Uterus (tissue), 4 donors: ENCODE data around the gene PBX1. TPM values are rescaled to one million over a fixed set of nuclear protein-coding genes. Genes with fewer than 3 reads are reported as not detected.

ENCODE experiments used
- DNase-seq, 2 donors: peaks; one replicate each; pipeline ENCODE4 v3.0.0-alpha.2; 2019 to 2020
- H3K27ac ChIP-seq, 2 donors: fragments of 200-600 bp; sonication (generic); 1 replicate in 1 of 2; 2 replicates in 1 of 2; pipeline ENCODE4 v1.5.1; 2016 to 2018
- H3K27me3 ChIP-seq, 2 donors: fragments of 200-600 bp; sonication (generic); one replicate each; pipeline ENCODE4 v1.5.1; 2018 to 2019; ENCODE audit warnings: control low read depth in 1 of 2
- H3K36me3 ChIP-seq, 2 donors: fragments of 200-600 bp; sonication (generic); one replicate each; pipeline ENCODE4 v1.5.1; 2019; ENCODE audit warnings: control low read depth in 1 of 2
- H3K4me1 ChIP-seq, 2 donors: fragments of 200-600 bp; sonication (generic); one replicate each; pipeline ENCODE4 v1.5.1; 2018 to 2019; ENCODE audit warnings: control low read depth in 1 of 2
- H3K4me3 ChIP-seq, 2 donors: fragments of 200-600 bp; sonication (generic); 1 replicate in 1 of 2; 2 replicates in 1 of 2; pipeline ENCODE4 v1.5.1; 2018 to 2019; ENCODE audit warnings: mild to moderate bottlenecking in 1 of 2
- H3K9me3 ChIP-seq, 2 donors: fragments of 200-600 bp; sonication (generic); one replicate each; pipeline ENCODE4 v1.5.1; 2019; ENCODE audit warnings: control low read depth in 1 of 2
- POLR2A ChIP-seq, 2 donors: fragments of 450-650 bp; IDR thresholded peaks; one replicate each; pipeline ENCODE4 v1.6.1; 2016; ENCODE audit warnings: antibody characterized with exemption in 2 of 2, mild to moderate bottlenecking in 1 of 2, moderate library complexity in 1 of 2
- intact Hi-C: fragments of 100-400 bp; cut with DNase I; formaldehyde crosslinking; loops from one replicate; pipeline ENCODE4 v1.15.1; 2023; ENCODE audit warnings: low total_unique reads
- total RNA-seq, 4 donors: library from RNA; depleted of rRNA in 3 of 4; stranded (reverse); fragments of >200 nt in 3 of 4; gene quantifications; one replicate each; pipeline versions ENCODE4 v1.1.0 to v1.2.4, GENCODE V29; 2014 to 2023
- TF ChIP-seq, protein P1 (sequence below), 4 experiments: fragments of 200-600 bp in 2 of 4; fragments of 450-650 bp in 2 of 4; sonication (generic) in 2 of 4; IDR thresholded peaks; one replicate each; pipeline ENCODE4 v1.5.1; 2016 to 2019; ENCODE audit warnings: antibody characterized with exemption in 4 of 4, mild to moderate bottlenecking in 2 of 4, moderate library complexity in 1 of 4
- donor health status: DM: yes; HTN: yes; CAD: no.

PBX1 gene
- total RNA-seq, 4 donors from 2014 or later, result 122 to 831 (median 207) TPM

GRCh38 chr1:164853146-164853545, 294.2 kb downstream of the PBX1 start:
- no peaks in the 10 kb centered on the region for H3K9me3 ChIP-seq
- no peak overlapping the region for H3K4me3 ChIP-seq
- DNase-seq, result no peak
- TF ChIP-seq, protein P1, sequence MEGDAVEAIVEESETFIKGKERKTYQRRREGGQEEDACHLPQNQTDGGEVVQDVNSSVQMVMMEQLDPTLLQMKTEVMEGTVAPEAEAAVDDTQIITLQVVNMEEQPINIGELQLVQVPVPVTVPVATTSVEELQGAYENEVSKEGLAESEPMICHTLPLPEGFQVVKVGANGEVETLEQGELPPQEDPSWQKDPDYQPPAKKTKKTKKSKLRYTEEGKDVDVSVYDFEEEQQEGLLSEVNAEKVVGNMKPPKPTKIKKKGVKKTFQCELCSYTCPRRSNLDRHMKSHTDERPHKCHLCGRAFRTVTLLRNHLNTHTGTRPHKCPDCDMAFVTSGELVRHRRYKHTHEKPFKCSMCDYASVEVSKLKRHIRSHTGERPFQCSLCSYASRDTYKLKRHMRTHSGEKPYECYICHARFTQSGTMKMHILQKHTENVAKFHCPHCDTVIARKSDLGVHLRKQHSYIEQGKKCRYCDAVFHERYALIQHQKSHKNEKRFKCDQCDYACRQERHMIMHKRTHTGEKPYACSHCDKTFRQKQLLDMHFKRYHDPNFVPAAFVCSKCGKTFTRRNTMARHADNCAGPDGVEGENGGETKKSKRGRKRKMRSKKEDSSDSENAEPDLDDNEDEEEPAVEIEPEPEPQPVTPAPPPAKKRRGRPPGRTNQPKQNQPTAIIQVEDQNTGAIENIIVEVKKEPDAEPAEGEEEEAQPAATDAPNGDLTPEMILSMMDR (IDR thresholded peaks at IDR 0.05), result no peak
- no peak for TF ChIP-seq POLR2A (IDR thresholded peaks at IDR 0.05)
- intact Hi-C loops, result no loop called here
- peaks cover 5 to 8% of the 10 kb centered on the region in 2 donors for H3K4me1 ChIP-seq
- H3K36me3 ChIP-seq, result no peaks in the 10 kb centered on the region
- H3K27ac ChIP-seq, result peak overlapping the region in 1 of 2 donors; percentile 40
- no peaks in the 10 kb centered on the region for H3K27me3 ChIP-seq

GRCh38 chr1:164855716-164856329, 296.8 kb downstream of the PBX1 start:
- peak overlapping the region; percentile 69 to 76 for H3K27ac ChIP-seq
- H3K27me3 ChIP-seq, result no peaks in the 10 kb centered on the region
- H3K36me3 ChIP-seq, result no peaks in the 10 kb centered on the region
- intact Hi-C loops, result no loop called here
- no peak for DNase-seq
- H3K9me3 ChIP-seq, result no peaks in the 10 kb centered on the region
- peaks cover 5 to 7% of the 10 kb centered on the region in 2 donors for H3K4me1 ChIP-seq
- TF ChIP-seq, protein P1 (IDR thresholded peaks at IDR 0.05), result no peak
- TF ChIP-seq POLR2A (IDR thresholded peaks at IDR 0.05), result no peak
- H3K4me3 ChIP-seq, result no peak overlapping the region

GRCh38 chr1:164856381-164856780, 297.4 kb downstream of the PBX1 start:
- no peak for DNase-seq
- intact Hi-C loops, result no loop called here
- Histone ChIP-seq H3K36me3 (no peaks in the 10 kb centered on the region), H3K4me1 (peaks cover 3 to 5% of the 10 kb centered on the region in 2 donors), H3K27me3 (no peaks in the 10 kb centered on the region), H3K4me3 (no peak overlapping the region), H3K9me3 (no peaks in the 10 kb centered on the region), H3K27ac (peak overlapping the region; percentile 69 to 76)
- TF ChIP-seq, protein P1 (IDR thresholded peaks at IDR 0.05), result no peak
- TF ChIP-seq POLR2A (IDR thresholded peaks at IDR 0.05), result no peak

GRCh38 chr1:164857439-164857838, 298.5 kb downstream of the PBX1 start:
- Histone ChIP-seq H3K4me1 (peaks cover 3 to 5% of the 10 kb centered on the region in 2 donors), H3K27ac (peak overlapping the region; percentile 69 to 76), H3K27me3 (no peaks in the 10 kb centered on the region), H3K9me3 (no peaks in the 10 kb centered on the region), H3K4me3 (no peak overlapping the region), H3K36me3 (no peaks in the 10 kb centered on the region)
- no peak for DNase-seq
- intact Hi-C loops, result no loop called here
- TF ChIP-seq, protein P1 (IDR thresholded peaks at IDR 0.05), result no peak
- no peak for TF ChIP-seq POLR2A (IDR thresholded peaks at IDR 0.05)

DNA sequence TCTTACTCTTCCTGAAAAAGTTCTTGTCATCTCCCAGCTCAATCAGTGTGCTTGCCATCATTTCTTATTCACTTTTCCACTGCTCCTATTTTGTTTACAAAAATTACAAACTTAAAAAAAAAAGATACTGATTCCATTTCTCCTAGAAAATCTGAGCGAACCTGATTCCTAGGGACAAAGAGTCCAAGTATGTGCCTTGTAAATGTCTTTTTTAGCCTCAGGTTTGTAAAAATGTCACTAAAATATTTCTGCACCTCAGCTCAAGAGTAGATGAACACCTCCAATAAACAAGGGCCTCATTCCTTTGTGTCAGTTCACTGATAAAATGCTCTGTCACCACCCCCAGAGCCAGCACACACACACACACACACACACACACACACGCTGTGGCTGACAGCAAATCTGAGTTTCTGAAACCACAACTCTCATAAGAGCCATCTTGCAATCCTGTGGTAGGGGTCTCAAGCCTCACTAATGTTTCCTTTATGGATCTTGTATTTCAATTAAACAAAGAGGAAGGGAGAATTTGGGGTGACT, 299.2 kb downstream of the PBX1 start:
- Histone ChIP-seq H3K27me3 (no peaks in the 10 kb centered on the region), H3K36me3 (no peaks in the 10 kb centered on the region), H3K4me1 (peaks cover 3 to 5% of the 10 kb centered on the region in 2 donors), H3K4me3 (no peak overlapping the region), H3K27ac (peak overlapping the region; percentile 69 to 76), H3K9me3 (no peaks in the 10 kb centered on the region)
- DNase-seq, result no peak
- TF ChIP-seq, protein P1 (IDR thresholded peaks at IDR 0.05), result no peak
- TF ChIP-seq POLR2A (IDR thresholded peaks at IDR 0.05), result no peak
- intact Hi-C loops, result no loop called here
